ENCODE measurements around the gene ZNF382. TPM values are rescaled to one million over a fixed set of nuclear protein-coding genes. Genes with fewer than 3 reads are reported as not detected.
A peak's percentile ranks its signal among the peaks of the same experiment; 100 is the strongest.
"Not testable (repeated sequence)": the region's sequence is repeated elsewhere in the genome, so short reads cannot be mapped to it uniquely, and the experiment has no call there.

Gene ZNF382
- total RNA-seq, 4 donors from 2014 or later = 0.59 to 29.4 (median 5.5) TPM

DNA sequence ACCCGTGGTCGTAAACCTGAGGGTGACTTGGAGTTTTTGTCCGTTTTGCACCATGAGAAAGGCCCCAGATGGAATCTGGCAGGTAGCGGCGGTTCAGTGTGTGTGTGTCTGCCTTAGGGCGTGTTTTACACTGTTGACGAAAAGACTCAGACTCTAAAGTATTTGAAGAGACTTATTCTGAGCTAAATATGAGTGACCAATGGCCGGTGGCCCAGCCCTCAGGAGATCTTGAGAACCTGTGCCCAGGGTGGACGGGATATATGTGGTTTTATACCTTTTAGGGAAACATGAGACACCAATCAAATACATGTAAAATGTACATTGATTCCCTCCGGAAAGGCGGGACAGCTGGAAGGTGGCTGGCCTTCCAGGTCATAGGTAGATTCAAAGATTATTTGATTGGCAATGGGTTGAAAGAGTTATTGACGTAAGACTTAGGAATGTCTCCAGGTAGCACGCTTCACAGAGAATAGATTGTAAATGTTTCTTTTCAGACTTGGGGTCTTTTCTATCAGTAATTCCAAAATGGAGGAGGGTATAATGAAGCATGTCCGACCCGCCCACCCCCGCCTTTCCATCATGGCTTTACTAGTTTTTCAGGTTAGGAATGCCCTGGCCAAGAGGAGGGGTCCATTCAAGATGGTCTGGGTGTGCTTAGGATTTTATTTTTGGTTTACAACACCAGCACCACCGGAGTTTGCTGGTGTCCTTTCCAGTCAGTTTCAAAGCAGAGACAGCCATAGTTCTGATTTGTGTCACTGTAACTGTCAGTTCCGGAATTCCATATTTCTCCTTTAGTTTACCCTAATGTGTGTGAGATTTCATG is 31.0 kb upstream of the ZNF382 start:
- Histone ChIP-seq H3K27ac (peak overlapping the region; percentile 71 to 76), H3K4me1 (no peaks in the 10 kb centered on the region), H3K4me3 (peak overlapping the region; percentile 60 to 94), H3K36me3 (no peaks in the 10 kb centered on the region), H3K27me3 (no peaks in the 10 kb centered on the region), H3K9me3 (no peaks in the 10 kb centered on the region)
- intact Hi-C loops (cut with DNase I; ENCODE audit: low total_unique reads) = no loop called here
- no peak for DNase-seq
- no peak for TF ChIP-seq POLR2A (IDR thresholded peaks at IDR 0.05)
- TF ChIP-seq, protein P1, sequence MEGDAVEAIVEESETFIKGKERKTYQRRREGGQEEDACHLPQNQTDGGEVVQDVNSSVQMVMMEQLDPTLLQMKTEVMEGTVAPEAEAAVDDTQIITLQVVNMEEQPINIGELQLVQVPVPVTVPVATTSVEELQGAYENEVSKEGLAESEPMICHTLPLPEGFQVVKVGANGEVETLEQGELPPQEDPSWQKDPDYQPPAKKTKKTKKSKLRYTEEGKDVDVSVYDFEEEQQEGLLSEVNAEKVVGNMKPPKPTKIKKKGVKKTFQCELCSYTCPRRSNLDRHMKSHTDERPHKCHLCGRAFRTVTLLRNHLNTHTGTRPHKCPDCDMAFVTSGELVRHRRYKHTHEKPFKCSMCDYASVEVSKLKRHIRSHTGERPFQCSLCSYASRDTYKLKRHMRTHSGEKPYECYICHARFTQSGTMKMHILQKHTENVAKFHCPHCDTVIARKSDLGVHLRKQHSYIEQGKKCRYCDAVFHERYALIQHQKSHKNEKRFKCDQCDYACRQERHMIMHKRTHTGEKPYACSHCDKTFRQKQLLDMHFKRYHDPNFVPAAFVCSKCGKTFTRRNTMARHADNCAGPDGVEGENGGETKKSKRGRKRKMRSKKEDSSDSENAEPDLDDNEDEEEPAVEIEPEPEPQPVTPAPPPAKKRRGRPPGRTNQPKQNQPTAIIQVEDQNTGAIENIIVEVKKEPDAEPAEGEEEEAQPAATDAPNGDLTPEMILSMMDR (IDR thresholded peaks at IDR 0.05) = no peak

DNA sequence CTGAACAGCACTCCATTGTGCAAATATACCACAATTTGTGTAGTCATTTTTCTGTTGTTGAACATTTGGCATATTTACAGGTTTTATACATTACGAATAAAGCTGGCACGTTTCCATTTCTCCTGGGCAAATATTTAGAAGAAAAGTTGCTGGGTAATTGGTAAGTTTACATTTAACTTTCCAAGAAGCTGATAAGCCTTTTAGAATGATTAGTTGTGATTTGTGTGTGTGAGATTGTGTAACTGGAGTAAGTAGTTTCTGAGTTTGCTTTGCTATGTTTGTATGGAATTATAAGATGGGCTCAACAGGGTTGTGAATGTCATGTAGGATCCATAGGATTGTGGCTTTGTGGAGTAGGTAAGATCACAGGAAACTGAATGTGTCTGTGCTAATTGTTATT is 30.4 kb upstream of the ZNF382 start:
- Histone ChIP-seq H3K27me3 (no peaks in the 10 kb centered on the region), H3K9me3 (no peaks in the 10 kb centered on the region), H3K36me3 (no peaks in the 10 kb centered on the region), H3K27ac (no peak overlapping the region), H3K4me1 (no peaks in the 10 kb centered on the region), H3K4me3 (peak overlapping the region in 1 of 2 donors; percentile 60)
- intact Hi-C loops (cut with DNase I; ENCODE audit: low total_unique reads) = no loop called here
- DNase-seq = no peak
- TF ChIP-seq, protein P1 (IDR thresholded peaks at IDR 0.05) = no peak
- no peak for TF ChIP-seq POLR2A (IDR thresholded peaks at IDR 0.05)

- H3K27ac ChIP-seq = no peak overlapping the region
- H3K27me3 ChIP-seq = no peaks in the 10 kb centered on the region
- TF ChIP-seq, protein P1 (IDR thresholded peaks at IDR 0.05) = no peak
- no peak for TF ChIP-seq POLR2A (IDR thresholded peaks at IDR 0.05)
- H3K9me3 ChIP-seq = peaks cover 0 to 6% of the 10 kb centered on the region in 2 donors
- DNase-seq = no peak
- no peak overlapping the region for H3K4me3 ChIP-seq
- no peaks in the 10 kb centered on the region for H3K4me1 ChIP-seq
- intact Hi-C loops (cut with DNase I; ENCODE audit: low total_unique reads) = no loop called here
- no peaks in the 10 kb centered on the region for H3K36me3 ChIP-seq
These were observed 27.7 kb upstream of the ZNF382 start for GRCh38 chr19:36577271-36577996.

DNA sequence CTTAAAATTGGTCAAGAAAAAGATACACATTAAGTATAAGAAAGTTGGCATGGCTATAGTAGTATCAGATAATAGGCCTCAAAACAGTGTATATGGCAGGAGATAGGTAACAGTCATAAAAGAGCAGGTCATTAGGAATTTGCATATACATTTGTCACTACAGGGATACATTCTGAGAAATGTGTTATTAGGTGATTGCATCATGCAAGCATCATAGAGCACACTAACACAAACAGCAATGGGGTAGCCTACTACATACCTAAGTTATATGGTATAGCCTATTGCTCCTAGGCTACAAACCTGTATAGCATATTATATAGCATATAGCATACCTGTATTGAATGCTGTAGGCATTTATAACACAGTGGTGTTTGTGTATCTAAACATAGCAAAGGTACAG is 25.9 kb upstream of the ZNF382 start:
- Histone ChIP-seq H3K27ac (no peak overlapping the region), H3K27me3 (no peaks in the 10 kb centered on the region), H3K4me3 (no peak overlapping the region), H3K36me3 (no peaks in the 10 kb centered on the region), H3K4me1 (no peaks in the 10 kb centered on the region), H3K9me3 (peaks cover 0 to 6% of the 10 kb centered on the region in 2 donors)
- intact Hi-C loops (cut with DNase I; ENCODE audit: low total_unique reads) = no loop called here
- TF ChIP-seq POLR2A (IDR thresholded peaks at IDR 0.05) = no peak
- TF ChIP-seq, protein P1 (IDR thresholded peaks at IDR 0.05) = no peak
- no peak for DNase-seq

- H3K9me3 ChIP-seq; H3K36me3 ChIP-seq; H3K27ac ChIP-seq; H3K27me3 ChIP-seq; DNase-seq; intact Hi-C loops (cut with DNase I; ENCODE audit: low total_unique reads); H3K4me3 ChIP-seq; H3K4me1 ChIP-seq: not testable (repeated sequence)
These were observed 2.4 kb upstream of the ZNF382 start for GRCh38 chr19:36602681-36603080.
